ENCODE results near the gene RNGTT.

DNA sequence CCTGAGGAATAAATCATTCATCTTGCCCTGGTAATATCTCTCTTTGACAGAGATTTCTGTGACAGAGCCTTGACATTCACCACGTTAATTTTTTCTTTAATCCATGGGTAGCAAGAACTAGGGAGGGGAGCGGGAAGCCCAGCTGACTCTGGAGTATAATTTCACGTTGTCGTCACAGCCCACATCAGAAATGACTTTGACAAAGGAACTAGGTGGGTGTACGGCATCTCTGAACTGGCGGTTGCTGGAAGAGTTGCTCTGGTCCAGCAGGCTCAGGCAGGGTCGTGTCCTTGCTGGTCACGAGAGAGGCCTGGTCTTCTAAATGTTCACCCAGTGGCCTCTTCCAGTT lies 400.2 kb downstream of the RNGTT start:
- TF ChIP-seq, protein P1, sequence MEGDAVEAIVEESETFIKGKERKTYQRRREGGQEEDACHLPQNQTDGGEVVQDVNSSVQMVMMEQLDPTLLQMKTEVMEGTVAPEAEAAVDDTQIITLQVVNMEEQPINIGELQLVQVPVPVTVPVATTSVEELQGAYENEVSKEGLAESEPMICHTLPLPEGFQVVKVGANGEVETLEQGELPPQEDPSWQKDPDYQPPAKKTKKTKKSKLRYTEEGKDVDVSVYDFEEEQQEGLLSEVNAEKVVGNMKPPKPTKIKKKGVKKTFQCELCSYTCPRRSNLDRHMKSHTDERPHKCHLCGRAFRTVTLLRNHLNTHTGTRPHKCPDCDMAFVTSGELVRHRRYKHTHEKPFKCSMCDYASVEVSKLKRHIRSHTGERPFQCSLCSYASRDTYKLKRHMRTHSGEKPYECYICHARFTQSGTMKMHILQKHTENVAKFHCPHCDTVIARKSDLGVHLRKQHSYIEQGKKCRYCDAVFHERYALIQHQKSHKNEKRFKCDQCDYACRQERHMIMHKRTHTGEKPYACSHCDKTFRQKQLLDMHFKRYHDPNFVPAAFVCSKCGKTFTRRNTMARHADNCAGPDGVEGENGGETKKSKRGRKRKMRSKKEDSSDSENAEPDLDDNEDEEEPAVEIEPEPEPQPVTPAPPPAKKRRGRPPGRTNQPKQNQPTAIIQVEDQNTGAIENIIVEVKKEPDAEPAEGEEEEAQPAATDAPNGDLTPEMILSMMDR (conservative IDR thresholded peaks at IDR 0.05; ENCODE audit: low read depth, low read length): no peak
- TF ChIP-seq EZH2phosphoT487 (IDR thresholded peaks at IDR 0.05; ENCODE audit: borderline replicate concordance, low read length): no peak

Measured in PC-3 (cell line).